ENCODE data around the gene RABL3.
"Not testable (repeated sequence)": the region's sequence is repeated elsewhere in the genome, so short reads cannot be mapped to it uniquely, and the experiment has no call there.

The RABL3 gene

GRCh38 chr3:120645083-120645845 is 97.1 kb downstream of the RABL3 start:
- DNase-seq (ENCODE audit: low spot score) = no peak

- DNase-seq (ENCODE audit: low spot score) = no peak
These were observed 99.9 kb downstream of the RABL3 start for GRCh38 chr3:120642368-120642948.

GRCh38 chr3:120641696-120642246 is 100.5 kb downstream of the RABL3 start:
- no peak for DNase-seq (ENCODE audit: low spot score)

GRCh38 chr3:120640231-120640630 is 102.1 kb downstream of the RABL3 start:
- no peak for DNase-seq (ENCODE audit: low spot score)

- DNase-seq (ENCODE audit: low spot score) = not testable (repeated sequence)
These were observed 103.5 kb downstream of the RABL3 start for GRCh38 chr3:120638820-120639219.

- no peak for DNase-seq (ENCODE audit: low spot score)
These were observed 104.3 kb downstream of the RABL3 start for GRCh38 chr3:120637851-120638559.

GRCh38 chr3:120636795-120637401 is 105.4 kb downstream of the RABL3 start:
- no peak for DNase-seq (ENCODE audit: low spot score)
